Common myeloid progenitor, CD34-positive (primary cell): ENCODE results near the gene BOK.

Experiments used
- CTCF ChIA-PET: fragments of 350-600 bp; sonication (Branson Sonifier 250); formaldehyde crosslinking; loops from one replicate; lab custom pipeline; 2021; ENCODE audit warnings: antibody characterized with exemption; lab: Charles Lee
- POLR2A ChIA-PET: fragments of 350-600 bp; sonication (Branson Sonifier 250); formaldehyde crosslinking; loops from one replicate; lab custom pipeline; 2021; ENCODE audit warnings: antibody characterized with exemption; lab: Charles Lee
- DNase-seq, 3 donors: peaks; one replicate each; pipeline versions ENCODE4 v3.0.0 to v3.0.0-alpha.2; 2013
- H3K27ac ChIP-seq, 2 experiments: 1 replicate in 1 of 2; 2 replicates in 1 of 2; pipeline ENCODE4 v1.7.0; 2013; ENCODE audit warnings: inconsistent platforms in 2 of 2, low read length in 2 of 2, mild to moderate bottlenecking in 2 of 2, low read depth in 1 of 2, moderate library complexity in 1 of 2; ENCODE audit not compliant: severe bottlenecking in 2 of 2, insufficient read depth in 1 of 2, poor library complexity in 1 of 2
- H3K27me3 ChIP-seq, 5 experiments: replicated peaks in 2 of 5; 1 replicate in 3 of 5; 2 replicates in 2 of 5; pipeline versions ENCODE4 v1.6.1 to v1.7.0; 2013; ENCODE audit warnings: low read length in 4 of 5, mild to moderate bottlenecking in 2 of 5, moderate library complexity in 2 of 5, inconsistent platforms in 1 of 5; ENCODE audit not compliant: insufficient read depth in 5 of 5, control insufficient read depth in 4 of 5
- H3K36me3 ChIP-seq, 4 experiments: 1 replicate in 2 of 4; 2 replicates in 2 of 4; pipeline versions ENCODE4 v1.6.1 to v1.7.0; 2013; ENCODE audit warnings: low read length in 3 of 4, control low read depth in 1 of 4, mild to moderate bottlenecking in 1 of 4; ENCODE audit not compliant: control insufficient read depth in 4 of 4, insufficient read depth in 4 of 4
- H3K4me1 ChIP-seq, 4 experiments: 1 replicate in 3 of 4; 2 replicates in 1 of 4; pipeline versions ENCODE4 v1.6.1 to v1.7.1; 2013; ENCODE audit warnings: low read length in 3 of 4, mild to moderate bottlenecking in 3 of 4, control low read depth in 1 of 4, inconsistent platforms in 1 of 4, moderate library complexity in 1 of 4; ENCODE audit not compliant: control insufficient read depth in 4 of 4, insufficient read depth in 4 of 4; ENCODE audit errors: control extremely low read depth in 1 of 4
- H3K4me3 ChIP-seq, 7 experiments: 1 replicate in 4 of 7; 2 replicates in 3 of 7; pipeline versions ENCODE4 v1.5.1 to v1.7.0; 2013; ENCODE audit warnings: mild to moderate bottlenecking in 7 of 7, low read length in 6 of 7, moderate library complexity in 6 of 7, inconsistent platforms in 2 of 7, low read depth in 2 of 7, control low read depth in 1 of 7; ENCODE audit not compliant: insufficient read depth in 4 of 7, control insufficient read depth in 1 of 7; ENCODE audit errors: extremely low read depth in 1 of 7
- H3K9me3 ChIP-seq, 5 experiments: 1 replicate in 4 of 5; 2 replicates in 1 of 5; pipeline versions ENCODE4 v1.6.1 to v1.7.1; 2013; ENCODE audit warnings: low read length in 4 of 5, mild to moderate bottlenecking in 2 of 5, inconsistent platforms in 1 of 5, low read depth in 1 of 5, moderate library complexity in 1 of 5; ENCODE audit not compliant: control insufficient read depth in 4 of 5, insufficient read depth in 2 of 5; ENCODE audit errors: control extremely low read depth in 1 of 5
- WGBS: methylation state at CpG from one replicate; pipeline ENCODE4 v1.1.5; 2013; ENCODE audit not compliant: insufficient coverage; 5-methylcytosine and 5-hydroxymethylcytosine counted together

Gene BOK

DNA sequence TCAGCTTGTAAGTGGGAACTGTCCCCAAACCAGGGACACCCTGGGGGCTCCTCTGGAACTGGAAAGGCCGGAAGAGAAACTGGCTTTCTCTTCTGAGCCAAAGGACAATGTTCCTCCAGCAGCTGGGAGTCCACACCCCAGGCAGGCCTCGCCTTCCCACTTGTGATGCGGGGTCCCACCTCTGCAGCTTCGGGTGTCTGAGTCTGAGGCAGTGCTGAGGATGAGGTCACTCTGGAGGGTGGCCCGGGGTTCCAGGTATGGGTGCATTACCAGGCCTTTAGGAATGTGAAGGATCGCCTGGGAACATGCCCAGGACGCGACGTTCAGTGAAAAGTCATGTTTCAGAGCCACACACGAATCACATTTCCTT lies 18.2 kb upstream of the BOK start:
- WGBS: 69% methylated on average over 10 of the region's 10 CpGs
- CTCF ChIA-PET: interaction anchor here (1.4 kb wide), 1 partner anchor 27 kb away, joined by 4 read pairs; no protein-coding TSS in a partner anchor
- peak overlapping the region in 3 of 7 experiments; percentile 56 to 72 (median 68) for H3K4me3 ChIP-seq

DNA sequence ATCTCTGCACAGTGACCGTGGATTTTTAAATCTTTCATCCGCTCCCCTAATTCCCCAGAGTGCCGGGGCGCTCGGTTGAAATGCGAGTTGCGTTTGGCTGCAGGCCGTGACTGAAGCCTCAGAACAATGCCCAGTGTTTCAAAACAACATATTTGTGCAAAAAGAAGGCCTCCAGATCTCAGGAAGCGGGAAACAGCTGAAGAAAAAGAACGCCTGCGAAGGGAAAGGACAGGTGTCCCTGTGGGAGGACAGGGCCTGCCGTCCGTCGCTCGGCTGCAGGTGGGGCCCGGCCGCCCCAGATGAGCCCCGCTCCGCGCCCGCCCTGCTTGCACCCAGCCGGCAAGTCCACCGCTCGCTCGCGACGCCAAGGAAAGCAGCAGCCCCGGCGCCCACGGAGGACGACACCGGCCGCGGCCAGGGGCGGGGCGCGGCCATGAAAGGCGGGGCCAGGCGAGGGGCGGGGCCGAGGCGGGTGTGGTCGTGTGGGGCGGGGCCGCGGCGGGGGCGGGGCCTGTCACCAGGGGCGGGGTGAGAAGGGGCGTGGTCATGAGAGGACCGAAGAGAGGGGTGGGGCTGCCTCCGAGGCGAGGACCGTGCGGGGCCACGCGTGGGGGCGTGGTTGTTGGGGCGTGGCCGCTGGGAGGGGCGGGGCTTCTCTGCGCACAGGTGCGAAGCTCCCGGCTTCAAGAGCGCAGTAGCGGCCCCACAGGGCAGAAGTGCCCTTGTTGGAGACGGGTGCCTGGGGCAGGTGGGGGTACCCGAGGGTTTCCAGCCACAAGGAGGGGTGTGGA lies 17.6 kb upstream of the BOK start:
- POLR2A ChIA-PET: interaction anchor here (1.1 kb wide), 1 partner anchor 11 kb away, joined by 3 read pairs; no protein-coding TSS in a partner anchor
- WGBS: 9% methylated on average over 35 of the region's 68 CpGs
- peak overlapping the region in 5 of 7 experiments; percentile 23 to 72 (median 56) for H3K4me3 ChIP-seq

More for the DNA sequence above, 18.2 kb upstream of the BOK start:
- H3K27me3 ChIP-seq: peaks cover 0 to 61% (median 24%) of the 10 kb centered on the region in 5 experiments
- H3K36me3 ChIP-seq: no peaks in the 10 kb centered on the region
- H3K27ac ChIP-seq: no peak overlapping the region
- peaks cover 0 to 15% (median 12%) of the 10 kb centered on the region in 4 experiments for H3K4me1 ChIP-seq
- H3K9me3 ChIP-seq: no peaks in the 10 kb centered on the region
- POLR2A ChIA-PET: interaction anchor here (1.1 kb wide), 1 partner anchor 11 kb away, joined by 3 read pairs; no protein-coding TSS in a partner anchor
- no peak for DNase-seq

DNA sequence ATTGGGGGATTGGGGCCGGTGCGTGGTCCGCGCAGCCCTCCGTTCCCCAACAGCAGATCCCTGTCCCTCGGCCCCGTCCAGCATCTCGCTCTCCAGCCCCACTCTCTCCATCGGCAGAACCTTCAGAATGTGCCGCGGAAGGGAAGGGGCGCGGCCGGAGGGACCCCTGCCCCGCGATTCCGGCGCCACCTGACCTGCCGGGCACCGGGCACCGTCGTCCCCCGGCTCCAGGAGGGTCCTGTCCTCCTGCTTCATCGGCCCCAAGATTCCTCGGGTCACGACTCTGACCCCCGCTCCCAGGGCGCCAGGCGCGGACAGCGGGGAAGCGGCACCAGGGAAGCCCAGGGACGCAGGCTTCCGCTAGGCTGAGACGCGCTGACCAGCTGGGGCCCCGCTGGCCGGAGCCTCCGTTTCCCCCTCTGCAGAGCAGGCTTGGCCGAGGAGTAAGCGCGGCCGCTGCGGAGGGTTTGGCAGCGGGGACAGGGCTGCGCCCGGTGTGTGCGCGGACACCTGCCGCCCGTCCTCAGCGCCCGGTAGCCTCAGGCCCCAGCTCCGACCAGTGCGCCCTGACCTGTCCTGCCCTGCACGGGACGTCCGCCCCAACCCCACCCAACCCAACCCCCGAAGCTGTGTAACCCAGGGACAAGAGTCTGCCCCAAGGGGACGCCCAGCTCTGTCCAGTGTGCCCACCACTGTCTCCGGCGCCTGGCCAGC lies 16.8 kb upstream of the BOK start:
- Histone ChIP-seq H3K36me3 (no peaks in the 10 kb centered on the region), H3K4me3 (peak overlapping the region in 3 of 7 experiments; percentile 23 to 56 (median 42)), H3K27ac (no peak overlapping the region), H3K4me1 (peaks cover 0 to 15% (median 12%) of the 10 kb centered on the region in 4 experiments), H3K27me3 (peaks cover 0 to 74% (median 32%) of the 10 kb centered on the region in 5 experiments), H3K9me3 (no peaks in the 10 kb centered on the region)
- no peak for DNase-seq
- ChIA-PET CTCF (interaction anchor here (1.5 kb wide), 1 partner anchor 14 kb away, joined by 3 read pairs; no protein-coding TSS in a partner anchor), POLR2A (no interaction called here)
- WGBS: 19% methylated on average over 43 of the region's 62 CpGs

More for the DNA sequence above, 17.6 kb upstream of the BOK start:
- H3K27ac ChIP-seq: no peak overlapping the region
- peaks cover 0 to 15% (median 12%) of the 10 kb centered on the region in 4 experiments for H3K4me1 ChIP-seq
- peak; percentile 45 to 67 (median 56) for DNase-seq
- CTCF ChIA-PET: interaction anchor here (1.4 kb wide), 1 partner anchor 28 kb away, joined by 4 read pairs; no protein-coding TSS in a partner anchor
- H3K27me3 ChIP-seq: peaks cover 0 to 67% (median 30%) of the 10 kb centered on the region in 5 experiments
- no peaks in the 10 kb centered on the region for H3K9me3 ChIP-seq
- H3K36me3 ChIP-seq: no peaks in the 10 kb centered on the region

DNA sequence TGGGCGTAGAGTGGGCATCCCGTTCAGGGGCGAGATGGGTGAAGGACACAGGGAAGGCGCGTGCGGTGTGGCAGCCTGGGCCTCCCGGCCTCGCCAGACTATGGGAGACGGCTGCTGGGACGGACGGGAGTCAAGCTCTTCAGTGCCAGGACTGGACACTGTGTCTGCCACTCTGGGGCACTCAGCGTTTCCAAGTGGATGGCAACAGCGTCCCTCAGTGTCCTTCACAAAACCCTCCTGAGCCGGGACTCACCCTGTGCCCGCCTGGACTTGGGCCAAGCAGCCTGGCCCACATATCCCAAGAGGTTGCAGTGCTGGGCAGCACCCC lies 16.3 kb upstream of the BOK start:
- Histone ChIP-seq H3K4me1 (peaks cover 0 to 15% (median 12%) of the 10 kb centered on the region in 4 experiments), H3K27me3 (peaks cover 0 to 79% (median 35%) of the 10 kb centered on the region in 5 experiments), H3K36me3 (no peaks in the 10 kb centered on the region), H3K27ac (no peak overlapping the region), H3K9me3 (no peaks in the 10 kb centered on the region), H3K4me3 (no peak overlapping the region)
- ChIA-PET CTCF (interaction anchor here (1.5 kb wide), 1 partner anchor 14 kb away, joined by 3 read pairs; no protein-coding TSS in a partner anchor), POLR2A (no interaction called here)
- WGBS: 83% methylated on average over 14 of the region's 15 CpGs
- no peak for DNase-seq

DNA sequence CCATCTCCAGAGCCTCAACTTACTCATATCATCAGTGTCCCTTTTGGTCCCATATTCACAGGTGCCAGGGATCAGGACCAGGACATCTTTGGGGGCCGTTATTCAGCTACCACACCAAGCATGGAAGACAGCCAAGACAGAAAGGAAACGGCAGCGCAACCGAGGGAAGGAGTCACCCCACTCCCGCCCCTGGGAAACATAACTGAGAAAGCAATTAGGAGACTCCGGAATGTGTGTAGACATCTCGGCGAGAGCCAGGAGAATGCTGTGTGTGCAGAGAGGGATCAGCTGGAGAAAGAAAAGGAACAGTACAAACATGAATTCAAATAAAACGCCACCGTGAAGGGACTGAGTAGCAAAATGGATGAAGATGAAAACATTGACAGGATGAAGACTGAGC lies 13.4 kb upstream of the BOK start:
- no peak for DNase-seq
- 88% methylated on average over 7 of the region's 10 CpGs for WGBS
- Histone ChIP-seq H3K27ac (no peak overlapping the region), H3K4me3 (no peak overlapping the region), H3K36me3 (no peaks in the 10 kb centered on the region), H3K27me3 (peaks cover 0 to 92% (median 35%) of the 10 kb centered on the region in 5 experiments), H3K9me3 (no peaks in the 10 kb centered on the region), H3K4me1 (peaks cover 0 to 15% (median 12%) of the 10 kb centered on the region in 4 experiments)
- CTCF ChIA-PET: no interaction called here
- POLR2A ChIA-PET: no interaction called here

DNA sequence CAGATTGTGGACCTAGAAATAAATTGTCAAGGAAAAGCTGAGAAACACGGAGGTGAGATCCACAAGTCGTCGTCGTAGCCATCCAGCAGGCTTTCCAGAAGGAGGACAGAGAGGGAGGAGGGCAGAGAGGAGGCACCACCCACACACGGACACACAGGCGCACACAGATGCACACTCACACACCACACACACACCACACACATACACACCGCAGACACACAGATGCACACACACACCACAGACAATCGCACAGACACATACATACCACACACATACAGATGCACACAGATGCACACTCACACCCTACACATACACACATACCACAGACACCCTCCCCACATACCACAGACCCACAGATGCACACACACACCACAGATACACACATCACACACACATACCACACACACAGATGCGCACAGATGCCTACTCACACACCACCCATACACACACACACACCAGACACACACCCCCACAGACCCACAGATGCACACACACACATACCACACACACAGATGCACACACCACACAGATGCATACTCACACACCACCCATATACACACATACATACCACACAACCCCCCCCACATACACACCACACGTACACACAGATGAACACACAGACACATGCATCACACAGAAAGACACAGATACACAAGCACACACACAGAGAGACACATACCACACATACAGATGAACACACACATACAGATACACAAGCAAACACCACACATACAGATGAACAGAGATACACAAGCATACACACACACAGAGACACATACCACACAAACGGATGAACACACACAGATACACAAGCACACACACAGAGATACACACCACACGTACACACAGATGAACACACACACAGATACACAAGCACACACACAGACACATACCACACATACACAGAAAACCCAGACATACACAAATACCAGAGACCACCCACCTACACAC lies 12.7 kb upstream of the BOK start:
- Histone ChIP-seq H3K27me3 (peaks cover 0 to 92% (median 37%) of the 10 kb centered on the region in 5 experiments), H3K36me3 (no peaks in the 10 kb centered on the region), H3K4me3 (no peak overlapping the region), H3K4me1 (peaks cover 0 to 11% (median 8%) of the 10 kb centered on the region in 4 experiments), H3K9me3 (no peaks in the 10 kb centered on the region), H3K27ac (no peak overlapping the region)
- 87% methylated on average over 5 of the region's 12 CpGs for WGBS
- ChIA-PET CTCF (no interaction called here), POLR2A (no interaction called here)
- DNase-seq: no peak
